HG03565 (cell line): Measurements from ENCODE around the gene IL17RC.
"Not testable (repeated sequence)": the region's sequence is repeated elsewhere in the genome, so short reads cannot be mapped to it uniquely, and the experiment has no call there.

Experiments
- ATAC-seq: cut with Tn5 transposase; IDR thresholded peaks from one replicate; pipeline ENCODE4 v1.9.1; 2021; ENCODE audit warnings: mild to moderate bottlenecking, moderate library complexity; ENCODE audit not compliant: unreplicated experiment

Gene IL17RC

DNA sequence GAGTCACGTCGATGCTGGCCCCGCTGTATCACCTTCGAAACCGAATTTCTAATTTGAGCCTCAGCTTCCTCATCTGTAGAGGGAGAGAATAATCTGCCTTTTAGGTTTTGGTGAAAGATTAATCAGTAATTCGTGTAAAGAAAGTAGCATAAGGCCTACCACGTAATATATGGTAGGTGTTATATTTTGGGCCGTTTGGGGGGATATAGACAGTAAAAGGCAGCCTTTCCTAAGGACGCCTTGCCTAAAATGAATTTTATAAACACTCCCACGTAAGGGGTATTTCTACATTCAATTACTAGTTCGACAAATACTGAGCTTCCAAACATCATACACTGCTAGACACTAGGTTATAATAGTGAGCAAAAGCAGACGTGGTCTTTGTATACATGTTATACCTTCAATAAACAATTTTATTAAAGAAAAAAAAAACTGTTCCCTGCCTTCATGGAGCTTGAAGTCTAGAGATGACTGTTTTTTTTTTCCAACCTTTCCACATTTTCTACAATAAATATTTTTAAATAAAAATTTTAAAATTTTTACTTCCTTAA lies 25.8 kb upstream of the IL17RC start:
- no peak for ATAC-seq

- no peak for ATAC-seq
These were observed 23.2 kb upstream of the IL17RC start for GRCh38 chr3:9893739-9894138.

GRCh38 chr3:9895715-9896114 lies 21.2 kb upstream of the IL17RC start:
- not testable (repeated sequence) for ATAC-seq

GRCh38 chr3:9896755-9897407 lies 20.0 kb upstream of the IL17RC start:
- not testable (repeated sequence) for ATAC-seq

- ATAC-seq = no peak
These were observed 19.2 kb upstream of the IL17RC start for GRCh38 chr3:9897408-9898372.

DNA sequence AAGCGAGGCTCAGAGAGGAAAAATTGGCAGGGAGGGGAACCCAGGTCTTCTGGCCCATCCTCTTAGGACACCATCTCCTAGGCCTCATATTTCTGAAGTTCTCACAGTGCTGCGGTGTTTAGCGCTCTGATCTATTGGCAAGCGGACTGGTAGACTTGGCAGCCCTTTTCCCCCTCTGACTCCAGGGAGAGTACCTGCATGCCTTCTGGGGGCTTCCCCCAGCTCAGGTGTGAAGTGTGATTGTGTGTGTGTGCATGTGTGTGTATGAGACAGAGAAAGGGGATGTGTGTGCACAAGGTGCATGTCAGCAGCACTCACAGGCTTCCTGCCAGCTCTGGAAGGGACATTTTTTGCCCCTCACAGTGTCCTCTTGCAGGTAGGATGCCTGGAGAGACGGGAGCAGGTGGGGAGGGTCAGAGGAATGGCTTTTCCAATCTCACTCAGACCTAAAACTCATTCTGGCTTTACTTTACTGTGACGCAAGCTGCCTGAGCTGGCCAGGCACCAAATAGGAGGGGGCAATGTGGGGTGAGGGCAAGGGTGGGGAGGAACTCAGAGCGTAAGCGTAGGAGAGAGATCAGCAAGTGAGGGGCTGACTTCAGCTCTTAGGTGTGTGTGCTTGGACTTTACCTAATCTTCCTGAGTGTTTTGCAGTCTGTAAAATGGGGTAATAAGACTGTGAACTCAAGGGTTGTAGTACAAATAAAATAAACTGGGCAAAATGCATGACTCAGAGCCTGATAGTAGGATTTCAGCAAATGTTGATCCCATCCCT lies 18.2 kb upstream of the IL17RC start:
- no peak for ATAC-seq

- ATAC-seq = no peak
These were observed 17.6 kb upstream of the IL17RC start for GRCh38 chr3:9899289-9899791.

DNA sequence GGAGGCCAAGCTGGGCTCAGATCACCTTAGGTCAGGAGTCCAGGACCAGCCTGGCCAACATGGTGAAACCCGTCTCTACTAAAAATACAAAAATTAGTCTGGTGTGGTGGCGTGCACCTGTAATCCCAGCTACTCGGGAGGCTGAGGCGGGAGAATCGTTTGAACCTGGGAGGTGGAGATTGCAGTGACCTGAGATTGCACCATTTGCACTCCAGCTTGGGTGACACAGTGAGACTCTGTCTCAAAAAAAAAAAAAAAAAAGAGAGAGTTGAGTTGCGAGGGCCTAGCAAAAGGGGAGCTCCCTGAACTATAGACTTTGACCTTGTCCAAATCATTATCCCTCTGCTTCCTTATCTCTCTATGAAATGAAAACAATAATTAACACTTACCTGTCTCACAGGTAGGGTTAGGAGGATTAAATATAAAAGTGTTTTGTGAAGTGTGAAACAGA lies 15.9 kb upstream of the IL17RC start:
- ATAC-seq = not testable (repeated sequence)

DNA sequence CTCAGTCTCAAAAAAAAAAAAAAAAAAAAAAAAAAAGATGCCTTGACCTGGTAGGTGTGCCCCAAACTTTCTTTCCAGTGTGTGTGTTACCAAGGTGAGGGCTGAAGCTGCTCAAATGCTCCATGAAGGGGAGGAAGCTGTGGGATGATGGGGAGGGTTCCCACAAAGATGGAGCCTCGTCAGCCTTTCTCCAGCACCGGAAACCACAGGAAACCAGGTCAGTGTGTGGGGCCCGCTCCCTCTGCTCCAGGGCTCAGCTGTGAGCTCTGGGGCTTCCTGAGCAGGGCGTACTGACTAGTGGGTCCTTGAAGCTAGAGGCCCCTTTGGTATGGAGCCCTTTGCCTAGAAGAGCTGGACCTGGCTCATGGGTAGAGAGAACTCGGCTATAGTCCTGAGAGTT lies 14.9 kb upstream of the IL17RC start:
- no peak for ATAC-seq

DNA sequence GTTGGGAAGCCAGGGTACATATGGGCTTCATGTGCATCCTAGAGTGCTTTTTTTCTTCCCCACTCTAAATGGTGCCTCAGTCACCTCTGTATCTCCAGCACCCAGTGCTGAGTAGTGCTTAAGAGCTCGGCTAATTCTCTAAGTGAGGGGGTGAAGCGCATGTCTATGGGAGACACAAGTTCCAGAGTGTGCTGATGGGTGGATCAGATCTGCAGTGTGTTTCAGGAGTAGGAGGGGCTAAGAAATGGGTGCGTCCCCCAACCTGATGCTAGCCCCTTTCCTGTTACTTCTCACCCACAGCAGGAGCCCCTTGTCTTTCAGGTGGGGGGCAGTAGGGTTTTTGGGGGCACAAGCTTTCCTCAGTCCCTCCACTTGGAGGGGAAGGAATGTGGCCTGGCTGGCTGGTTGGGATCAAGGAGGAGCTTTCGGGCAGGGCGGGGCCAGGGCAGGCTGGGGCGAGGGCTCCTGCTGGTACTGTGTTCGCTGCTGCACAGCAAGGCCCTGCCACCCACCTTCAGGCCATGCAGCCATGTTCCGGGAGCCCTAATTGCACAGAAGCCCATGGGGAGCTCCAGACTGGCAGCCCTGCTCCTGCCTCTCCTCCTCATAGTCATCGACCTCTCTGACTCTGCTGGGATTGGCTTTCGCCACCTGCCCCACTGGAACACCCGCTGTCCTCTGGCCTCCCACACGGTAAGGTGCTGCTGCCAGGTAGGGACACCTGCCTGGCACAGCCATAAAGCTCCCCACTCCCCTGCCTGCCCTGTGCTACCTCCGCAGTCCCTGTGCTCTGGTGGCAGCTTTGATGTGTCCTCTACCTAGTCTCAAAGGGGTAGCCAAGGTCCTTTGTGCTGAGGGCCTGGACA lies 14.3 kb upstream of the IL17RC start, which contains the start of gene IL17RE:
Gene IL17RE (plus strand): TSS at position 477 of the 866 bp plus-strand sequence. CDS start 85 bp downstream, at position 562.
- no peak for ATAC-seq

DNA sequence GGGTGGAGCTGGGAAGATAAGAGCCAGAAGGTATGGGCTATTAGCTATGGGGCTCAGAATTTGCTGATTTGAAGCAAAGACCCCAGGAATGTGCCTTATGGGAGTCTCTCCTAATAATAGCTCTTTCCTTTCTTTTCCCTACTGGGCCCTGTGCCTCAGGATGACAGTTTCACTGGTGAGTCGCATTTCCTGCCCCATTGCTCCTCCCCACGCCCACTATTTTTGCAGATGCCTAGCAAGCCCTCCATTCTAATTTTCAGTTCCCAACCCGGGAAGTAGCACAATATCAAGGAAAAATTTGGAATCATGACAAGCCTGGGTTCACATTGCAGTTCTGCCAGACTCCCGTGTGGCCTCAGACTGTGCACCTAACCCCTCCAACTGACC lies 13.7 kb upstream of the IL17RC start:
- ATAC-seq = no peak

GRCh38 chr3:9903904-9904303 lies 13.0 kb upstream of the IL17RC start:
- no peak for ATAC-seq

DNA sequence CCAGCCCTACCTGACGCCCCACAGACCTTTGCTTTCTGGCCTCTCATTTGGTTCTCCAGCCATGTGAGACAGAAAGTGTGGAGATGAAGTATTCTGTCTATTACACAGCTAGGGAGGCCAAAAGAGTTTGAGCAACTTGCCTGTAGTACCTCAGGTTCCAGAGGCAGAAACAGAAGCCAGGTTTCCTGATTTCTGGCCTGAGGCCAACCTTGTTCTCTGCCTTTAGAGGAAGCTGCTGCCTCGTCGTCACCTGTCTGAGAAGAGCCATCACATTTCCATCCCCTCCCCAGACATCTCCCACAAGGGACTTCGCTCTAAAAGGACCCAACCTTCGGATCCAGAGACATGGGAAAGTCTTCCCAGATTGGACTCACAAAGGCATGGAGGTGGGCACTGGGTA lies 10.4 kb upstream of the IL17RC start:
- no peak for ATAC-seq

DNA sequence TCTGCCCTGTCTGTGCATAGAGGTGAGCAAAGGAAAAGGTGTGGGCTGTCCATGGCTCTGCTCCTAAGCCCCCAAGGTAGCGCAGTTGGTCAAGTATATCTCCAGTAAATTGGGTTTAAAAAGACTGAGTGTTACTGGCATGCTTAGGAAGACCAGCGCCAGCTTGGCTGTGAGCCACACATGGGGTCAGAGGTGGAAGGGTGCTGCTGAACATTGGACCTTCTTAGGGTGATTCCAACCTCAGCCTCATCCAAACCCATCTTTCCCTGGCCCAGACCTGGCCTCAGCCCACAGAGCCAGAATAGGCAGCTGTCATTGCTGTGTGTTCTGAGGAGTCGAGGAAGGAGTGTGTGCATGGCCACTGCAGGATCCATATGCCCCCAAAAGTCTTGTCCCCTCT lies 8.6 kb upstream of the IL17RC start:
- ATAC-seq = no peak

GRCh38 chr3:9909221-9910013 lies 7.5 kb upstream of the IL17RC start:
- ATAC-seq = no peak

DNA sequence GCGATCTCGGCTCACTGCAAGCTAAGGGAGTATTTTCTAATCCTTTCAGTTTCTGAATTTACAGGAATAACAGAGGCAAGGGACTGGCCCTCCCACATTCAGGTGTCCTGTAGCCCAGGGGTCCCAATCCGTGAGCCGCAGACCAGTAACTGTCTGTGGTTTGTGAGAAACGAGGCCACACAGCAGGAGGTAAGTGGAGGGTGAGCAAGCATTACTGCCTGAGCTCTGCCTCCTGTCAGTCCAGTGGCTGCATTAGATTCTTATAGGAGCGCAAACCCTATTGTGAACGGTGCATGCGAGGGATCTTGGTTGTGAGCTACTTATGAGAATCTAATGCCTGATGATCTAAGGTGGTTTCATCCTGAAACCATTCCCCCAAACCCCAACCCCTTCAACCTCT lies 5.0 kb upstream of the IL17RC start:
- no peak for ATAC-seq

- no peak for ATAC-seq
These were observed 4.5 kb upstream of the IL17RC start for GRCh38 chr3:9912294-9912935.

- no peak for ATAC-seq
These were observed 3.3 kb upstream of the IL17RC start for GRCh38 chr3:9913601-9914000.
